GM23338 (cell line): ENCODE results near the gene RASL11A.

Experiments
- EZH2 ChIP-seq: fragments of 200-600 bp; sonication (generic); IDR thresholded peaks from one replicate; pipeline ENCODE4 v1.8.0; 2017; ENCODE audit warnings: antibody characterized with exemption, mild to moderate bottlenecking, low read depth; ENCODE audit not compliant: unreplicated experiment
- ZNF331 ChIP-seq: fragments of 250-450 bp; sonication (Bioruptor Pico); IDR thresholded peaks from 2 replicates; pipeline ENCODE4 v1.5.0; 2020; ENCODE audit warnings: low read depth, mild to moderate bottlenecking, moderate library complexity

DNA sequence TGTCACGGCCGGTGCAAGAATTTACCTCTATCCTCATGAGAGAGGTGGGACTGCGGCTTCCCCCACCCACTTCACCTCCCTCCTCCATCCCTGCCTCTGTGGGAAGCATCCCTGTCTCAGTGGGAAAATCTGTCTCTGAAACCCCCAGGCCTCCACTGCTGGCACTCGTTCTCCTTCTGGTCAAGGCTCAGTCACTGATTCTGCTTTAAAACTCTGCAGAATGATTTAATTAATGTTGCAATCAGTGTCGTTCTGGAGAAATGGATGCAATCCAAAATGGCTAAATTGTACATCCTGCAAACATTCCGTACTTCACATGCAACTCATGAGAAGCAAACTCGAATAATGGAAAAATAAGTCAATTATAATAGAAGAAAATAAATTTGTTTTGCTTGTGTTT is 5.6 kb downstream of the RASL11A start:
- TF ChIP-seq ZNF331 (CRISPR knock-in tag) (no peak), EZH2 (no peak)
